Immature natural killer cell (primary cell): ENCODE results near the gene TRIM15. TPM values are rescaled to one million over a fixed set of nuclear protein-coding genes. Genes with fewer than 3 reads are reported as not detected.
"Not testable (repeated sequence)": the region's sequence is repeated elsewhere in the genome, so short reads cannot be mapped to it uniquely, and the experiment has no call there.

Experiments
- DNase-seq, 3 donors: peaks; one replicate each; pipeline ENCODE4 v3.0.0; 2022; ENCODE audit warnings: mixed read lengths in 1 of 3
- H3K27ac Mint-ChIP-seq, 6 donors: one replicate each; pipeline ENCODE4 v1.8.0; 2020; ENCODE audit warnings: mixed read lengths in 6 of 6, mild to moderate bottlenecking in 5 of 6, inconsistent platforms in 4 of 6, moderate library complexity in 3 of 6
- H3K27me3 Mint-ChIP-seq, 3 donors: one replicate each; pipeline ENCODE4 v1.8.0; 2020 to 2021; ENCODE audit warnings: low read depth in 3 of 3, mild to moderate bottlenecking in 3 of 3, mixed read lengths in 3 of 3, moderate library complexity in 3 of 3, inconsistent platforms in 1 of 3
- H3K36me3 Mint-ChIP-seq, 3 donors: one replicate each; pipeline ENCODE4 v1.8.0; 2020; ENCODE audit warnings: mixed read lengths in 3 of 3, inconsistent platforms in 2 of 3, mild to moderate bottlenecking in 2 of 3
- H3K4me1 Mint-ChIP-seq, 2 donors: one replicate each; pipeline ENCODE4 v1.8.0; 2020; ENCODE audit warnings: inconsistent platforms in 2 of 2, mild to moderate bottlenecking in 2 of 2, mixed read lengths in 2 of 2, moderate library complexity in 1 of 2
- H3K4me3 Mint-ChIP-seq, 5 donors: one replicate each; pipeline ENCODE4 v1.8.0; 2020; ENCODE audit warnings: mild to moderate bottlenecking in 5 of 5, mixed read lengths in 5 of 5, inconsistent platforms in 3 of 5, moderate library complexity in 3 of 5
- H3K9me3 Mint-ChIP-seq, 6 donors: one replicate each; pipeline ENCODE4 v1.8.0; 2020; ENCODE audit warnings: mild to moderate bottlenecking in 6 of 6, mixed read lengths in 6 of 6, inconsistent platforms in 4 of 6, moderate library complexity in 3 of 6
- polyA plus RNA-seq, 3 donors: library from polyadenylated mRNA; unstranded; fragments of 300-500 nt; fragmentation: Illumina TruSeq; gene quantifications; one replicate each; pipeline ENCODE4 v1.2.3, GENCODE V29; 2021

The TRIM15 gene
- polyA plus RNA-seq, result not detected

- Mint-ChIP-seq H3K9me3 (no peaks in the 10 kb centered on the region), H3K4me1 (no peaks in the 10 kb centered on the region), H3K4me3 (no peak within 1 kb of the TSS), H3K27ac (no peak within 1 kb of the TSS), H3K36me3 (no peaks in the 10 kb centered on the region), H3K27me3 (peaks cover 0 to 10% (median 5%) of the 10 kb centered on the region in 3 donors)
- no peak for DNase-seq
Measured at GRCh38 chr6:30163090-30163917, at the start of gene TRIM15. TSS of gene TRIM15 (plus strand) at chr6:30163546. CDS start at chr6:30163685, 139 bp downstream.

GRCh38 chr6:30113841-30114240 is 49.5 kb upstream of the TRIM15 start:
- no peaks in the 10 kb centered on the region for H3K36me3 Mint-ChIP-seq
- H3K27ac Mint-ChIP-seq, result no peak overlapping the region
- peaks cover 9 to 23% (median 18%) of the 10 kb centered on the region in 3 donors for H3K27me3 Mint-ChIP-seq
- H3K4me1 Mint-ChIP-seq, result no peaks in the 10 kb centered on the region
- no peak overlapping the region for H3K4me3 Mint-ChIP-seq
- no peaks in the 10 kb centered on the region for H3K9me3 Mint-ChIP-seq
- DNase-seq, result no peak

DNA sequence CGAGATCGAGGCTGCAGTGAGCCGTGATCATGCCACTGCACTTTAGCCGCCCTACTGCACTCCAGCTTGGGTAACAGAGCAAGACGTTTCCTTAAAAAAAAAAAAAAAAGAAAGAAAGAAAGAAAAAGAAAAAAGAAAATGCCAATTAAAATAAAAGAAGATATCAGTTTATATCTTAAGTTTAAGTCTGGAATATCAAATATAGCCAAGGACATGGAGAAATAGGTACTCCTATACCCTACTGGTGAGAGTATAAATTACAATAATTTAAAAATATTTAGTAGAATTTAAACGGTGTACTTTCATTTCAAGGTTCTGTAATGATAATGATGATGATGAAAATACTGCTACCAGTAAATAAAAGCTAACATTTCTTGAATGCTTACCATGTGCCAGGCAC is 46.6 kb upstream of the TRIM15 start:
- Mint-ChIP-seq H3K36me3 (no peaks in the 10 kb centered on the region), H3K9me3 (no peaks in the 10 kb centered on the region), H3K27me3 (peaks cover 9 to 14% (median 10%) of the 10 kb centered on the region in 3 donors), H3K27ac (no peak overlapping the region), H3K4me1 (no peaks in the 10 kb centered on the region), H3K4me3 (no peak overlapping the region)
- no peak for DNase-seq

GRCh38 chr6:30118691-30119090 is 44.7 kb upstream of the TRIM15 start:
- not testable (repeated sequence) for H3K36me3 Mint-ChIP-seq, DNase-seq, H3K4me1 Mint-ChIP-seq, H3K27ac Mint-ChIP-seq, H3K9me3 Mint-ChIP-seq, H3K4me3 Mint-ChIP-seq
- peaks cover 6 to 24% (median 13%) of the 10 kb centered on the region in 3 donors for H3K27me3 Mint-ChIP-seq

- Mint-ChIP-seq H3K4me1 (no peaks in the 10 kb centered on the region), H3K36me3 (no peaks in the 10 kb centered on the region), H3K4me3 (no peak overlapping the region), H3K9me3 (no peaks in the 10 kb centered on the region), H3K27me3 (peaks cover 8 to 12% (median 10%) of the 10 kb centered on the region in 3 donors), H3K27ac (no peak overlapping the region)
- DNase-seq, result no peak
Measured at GRCh38 chr6:30121446-30122366, 41.6 kb upstream of the TRIM15 start.

GRCh38 chr6:30122515-30122914 is 40.8 kb upstream of the TRIM15 start:
- no peaks in the 10 kb centered on the region for H3K9me3 Mint-ChIP-seq
- no peaks in the 10 kb centered on the region for H3K36me3 Mint-ChIP-seq
- H3K27ac Mint-ChIP-seq, result no peak overlapping the region
- H3K4me1 Mint-ChIP-seq, result no peaks in the 10 kb centered on the region
- no peak overlapping the region for H3K4me3 Mint-ChIP-seq
- peaks cover 6 to 17% (median 14%) of the 10 kb centered on the region in 3 donors for H3K27me3 Mint-ChIP-seq
- no peak for DNase-seq

DNA sequence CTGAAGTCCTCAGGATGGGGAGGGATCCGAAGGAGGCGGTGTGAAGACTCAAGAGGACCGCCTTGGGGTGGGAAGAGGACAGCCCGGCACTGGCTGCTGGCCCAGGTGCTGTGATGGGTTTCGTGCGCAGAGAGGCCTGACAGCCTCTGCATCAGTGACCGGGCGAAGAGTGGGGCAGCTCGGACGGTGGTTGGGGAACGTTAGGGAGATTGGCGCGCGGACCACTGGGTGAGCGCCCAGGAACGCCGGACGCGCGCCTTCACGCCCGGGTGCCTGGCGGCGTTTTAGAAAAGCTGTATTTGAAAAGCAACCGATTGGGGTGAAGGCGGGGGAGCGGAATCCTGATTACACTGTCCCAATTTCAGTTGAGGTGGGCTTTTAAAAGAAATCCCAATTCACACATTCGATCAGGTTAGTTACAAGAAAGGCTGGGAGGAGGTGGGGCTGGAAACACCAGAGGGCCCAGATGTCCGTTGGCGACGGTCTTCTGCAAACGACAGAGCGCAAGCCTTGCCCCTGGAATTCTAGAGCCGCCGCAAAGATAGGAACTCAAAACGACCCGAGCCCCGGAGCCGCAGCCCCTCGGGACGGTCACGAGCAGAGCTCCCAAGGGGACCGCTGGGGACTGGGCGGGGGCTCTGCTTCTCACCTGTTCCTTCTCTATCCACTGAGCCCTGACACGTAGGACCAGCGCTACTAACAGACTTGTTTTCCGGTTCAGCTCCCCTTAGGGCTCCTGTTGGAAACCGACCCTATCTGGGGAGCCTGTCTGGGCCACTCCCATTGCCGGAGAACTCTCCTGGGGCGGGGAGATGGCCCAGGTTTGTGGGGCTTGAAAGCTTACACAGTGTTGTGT is 35.9 kb upstream of the TRIM15 start:
- Mint-ChIP-seq H3K27ac (no peak overlapping the region), H3K36me3 (peaks cover 0 to 4% (median 0%) of the 10 kb centered on the region in 3 donors), H3K4me1 (peaks cover 2 to 6% of the 10 kb centered on the region in 2 donors), H3K4me3 (no peak overlapping the region), H3K27me3 (peaks cover 10 to 31% (median 22%) of the 10 kb centered on the region in 3 donors), H3K9me3 (no peaks in the 10 kb centered on the region)
- no peak for DNase-seq

DNA sequence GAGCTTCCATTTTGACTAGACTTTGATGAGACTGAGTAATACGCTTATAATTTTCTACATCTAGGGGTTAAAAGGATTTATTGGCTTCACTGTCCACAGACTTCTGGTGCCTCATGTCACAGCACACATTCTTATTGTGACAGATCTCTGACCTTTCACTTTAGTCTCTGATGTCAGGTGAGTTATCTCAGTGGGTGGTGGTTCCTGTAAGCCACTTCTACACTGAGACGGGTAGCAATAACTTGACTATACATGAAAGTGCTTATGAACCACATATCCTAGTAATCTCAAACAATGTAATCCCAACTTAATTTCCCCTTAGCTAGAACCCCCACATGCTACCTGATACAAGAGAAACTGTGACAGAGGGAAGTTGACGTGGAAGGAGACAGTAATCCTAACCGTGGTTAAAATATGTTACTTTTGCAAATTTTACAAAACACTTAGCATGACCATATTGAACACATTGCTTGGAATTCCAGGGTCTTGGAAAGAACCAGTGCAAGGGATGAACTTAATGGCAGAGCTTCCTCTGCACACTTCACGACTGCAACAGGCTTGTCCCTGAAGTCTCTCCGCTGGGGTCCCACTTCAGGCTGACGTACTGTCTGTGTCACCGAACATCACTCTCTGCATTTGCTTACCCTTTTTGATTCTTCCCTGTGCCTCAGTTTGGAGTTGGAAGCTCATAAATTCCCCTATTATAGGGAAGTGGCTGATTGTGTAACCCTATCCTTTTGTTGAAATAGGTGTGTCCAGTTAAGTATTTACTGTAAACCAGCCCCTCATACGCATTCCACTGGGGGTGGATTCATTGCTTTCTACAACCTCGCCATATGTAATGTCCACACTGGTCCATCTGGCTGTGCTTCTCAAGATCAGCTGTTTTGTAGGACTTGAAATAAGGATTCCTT is 33.8 kb upstream of the TRIM15 start:
- no peak for DNase-seq
- no peak overlapping the region for H3K4me3 Mint-ChIP-seq
- peaks cover 0 to 4% (median 0%) of the 10 kb centered on the region in 3 donors for H3K36me3 Mint-ChIP-seq
- H3K27me3 Mint-ChIP-seq, result peaks cover 8 to 29% (median 22%) of the 10 kb centered on the region in 3 donors
- no peaks in the 10 kb centered on the region for H3K9me3 Mint-ChIP-seq
- H3K4me1 Mint-ChIP-seq, result peaks cover 2 to 6% of the 10 kb centered on the region in 2 donors
- no peak overlapping the region for H3K27ac Mint-ChIP-seq

DNA sequence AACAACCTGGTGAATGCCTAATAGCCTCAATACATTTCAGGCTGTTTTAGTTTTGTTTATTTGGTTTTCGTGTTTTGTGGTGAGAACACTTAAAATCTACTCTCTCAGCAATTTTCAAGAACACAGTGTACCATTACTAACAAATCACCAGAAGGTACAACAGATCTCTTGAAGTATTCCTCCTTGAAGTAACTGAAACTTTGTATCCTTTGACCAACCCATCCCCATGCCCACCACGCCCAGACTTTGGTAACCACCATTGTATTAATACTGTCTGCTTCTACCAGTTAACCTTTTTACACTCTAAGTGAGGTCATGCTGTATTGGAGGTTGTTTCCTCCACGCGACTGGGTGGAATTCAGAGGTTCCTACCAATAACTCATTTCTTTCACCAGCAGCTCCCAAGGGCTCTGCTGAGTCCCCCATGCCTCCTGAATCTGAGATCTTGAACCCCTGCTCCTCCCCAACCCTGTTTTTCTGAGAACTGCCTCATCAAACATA is 33.1 kb upstream of the TRIM15 start:
- H3K4me3 Mint-ChIP-seq, result no peak overlapping the region

DNA sequence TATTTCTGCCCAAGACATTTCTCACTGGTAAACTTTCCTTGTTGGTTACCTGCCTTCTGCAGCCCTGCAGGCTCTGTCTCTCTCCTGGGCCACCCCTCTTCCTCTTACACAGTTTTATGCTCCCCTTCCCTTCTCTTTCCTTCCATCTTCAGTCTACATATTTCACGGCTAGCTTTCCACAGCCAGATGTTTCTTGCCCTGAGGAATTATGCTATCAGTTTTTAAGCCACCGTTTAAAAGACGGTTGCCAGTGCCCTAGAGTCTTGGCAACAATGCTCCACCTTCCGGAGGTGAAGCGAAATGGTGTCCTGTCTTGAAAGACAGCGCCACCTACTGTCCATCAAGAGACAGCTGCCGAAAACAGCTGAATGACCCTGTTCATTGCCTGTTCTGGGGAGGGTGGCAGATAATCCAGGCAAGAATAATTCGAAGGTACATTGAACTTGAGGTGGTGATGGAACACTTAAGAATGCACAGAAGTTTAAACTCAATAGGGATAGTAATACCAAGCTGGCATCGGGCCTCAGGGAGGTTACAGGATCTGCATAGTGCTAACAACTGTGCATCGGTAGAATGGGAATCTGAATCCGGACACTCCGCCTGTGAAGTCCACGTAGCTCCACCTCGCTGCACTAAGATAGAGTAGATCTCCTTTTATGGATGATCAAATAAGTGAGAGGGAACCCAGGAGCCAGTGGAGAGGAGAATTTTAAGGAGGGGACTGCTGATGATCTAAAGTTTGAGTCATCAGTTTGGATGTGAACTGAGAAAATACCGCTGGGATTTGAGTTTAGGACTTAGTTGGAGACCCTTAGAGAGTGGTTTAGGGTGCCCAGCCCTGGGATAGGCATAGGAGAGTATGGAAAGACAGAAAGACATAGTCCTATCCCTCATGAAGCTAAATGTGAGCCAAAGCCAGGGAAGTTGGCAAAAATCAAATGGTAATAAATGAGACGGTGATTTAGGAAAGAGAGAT is 32.2 kb upstream of the TRIM15 start:
- H3K36me3 Mint-ChIP-seq, result peaks cover 0 to 4% (median 0%) of the 10 kb centered on the region in 3 donors
- H3K9me3 Mint-ChIP-seq, result no peaks in the 10 kb centered on the region
- peaks cover 8 to 29% (median 22%) of the 10 kb centered on the region in 3 donors for H3K27me3 Mint-ChIP-seq
- peak overlapping the region in 1 of 5 donors; percentile 12 for H3K4me3 Mint-ChIP-seq
- peaks cover 2 to 6% of the 10 kb centered on the region in 2 donors for H3K4me1 Mint-ChIP-seq
- H3K27ac Mint-ChIP-seq, result no peak overlapping the region
- peak; percentile 71 to 78 (median 76) for DNase-seq

More for the DNA sequence above, 33.1 kb upstream of the TRIM15 start:
- no peak for DNase-seq
- no peak overlapping the region for H3K27ac Mint-ChIP-seq
- peaks cover 8 to 29% (median 22%) of the 10 kb centered on the region in 3 donors for H3K27me3 Mint-ChIP-seq
- peaks cover 2 to 6% of the 10 kb centered on the region in 2 donors for H3K4me1 Mint-ChIP-seq
- no peaks in the 10 kb centered on the region for H3K9me3 Mint-ChIP-seq
- H3K36me3 Mint-ChIP-seq, result peaks cover 0 to 4% (median 0%) of the 10 kb centered on the region in 3 donors

DNA sequence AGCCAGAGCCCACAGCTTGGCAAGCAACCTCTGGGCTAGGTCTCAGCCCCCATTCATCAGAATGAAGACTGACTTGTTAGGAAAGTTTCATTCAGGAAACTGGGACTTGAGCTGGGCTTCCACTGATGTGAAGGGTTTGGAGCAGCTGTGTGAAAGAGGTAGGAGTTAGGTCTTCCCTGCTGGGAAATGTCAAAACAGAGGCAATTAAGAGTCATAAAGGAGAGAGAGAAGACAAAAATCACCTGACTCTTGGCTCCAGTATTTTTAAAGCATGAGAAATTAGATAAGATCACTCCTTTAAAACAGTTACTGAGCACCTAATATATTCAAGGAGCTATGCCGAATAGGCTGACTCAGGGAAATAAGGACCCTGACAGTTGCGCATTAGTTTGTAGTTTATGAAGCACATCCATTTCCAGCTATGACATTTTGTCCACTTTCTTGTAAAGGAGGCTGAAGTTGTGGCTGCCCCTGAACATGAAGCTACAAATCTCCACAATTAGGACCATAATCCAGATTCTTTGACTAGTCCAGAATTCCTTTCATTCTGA is 31.3 kb upstream of the TRIM15 start:
- Mint-ChIP-seq H3K4me3 (no peak overlapping the region), H3K4me1 (peaks cover 4 to 6% of the 10 kb centered on the region in 2 donors), H3K27ac (no peak overlapping the region), H3K27me3 (peaks cover 8 to 26% (median 18%) of the 10 kb centered on the region in 3 donors), H3K9me3 (no peaks in the 10 kb centered on the region), H3K36me3 (peaks cover 0 to 4% (median 0%) of the 10 kb centered on the region in 3 donors)
- DNase-seq, result no peak
